ENCODE data around the gene C10orf95.

C10orf95 gene

GRCh38 chr10:102434394-102435132, 16.8 kb downstream of the C10orf95 start:
- DNase-seq (ENCODE audit: low spot score): no peak

- DNase-seq (ENCODE audit: low spot score): no peak
Observed at GRCh38 chr10:102433619-102434046, 17.7 kb downstream of the C10orf95 start.

GRCh38 chr10:102432162-102432950, 19.0 kb downstream of the C10orf95 start, which contains the start of gene CUEDC2:
CUEDC2 (minus strand) TSS chr10:102432574; CDS start chr10:102425188, 7,386 bp downstream.
- DNase-seq (ENCODE audit: low spot score): peak; percentile 94

GRCh38 chr10:102431452-102432124, 19.8 kb downstream of the C10orf95 start:
- peak; percentile 46 for DNase-seq (ENCODE audit: low spot score)

GRCh38 chr10:102429468-102429867, 21.9 kb downstream of the C10orf95 start:
- DNase-seq (ENCODE audit: low spot score): no peak

- no peak for DNase-seq (ENCODE audit: low spot score)
Observed at GRCh38 chr10:102426803-102427287, 24.5 kb downstream of the C10orf95 start.

GRCh38 chr10:102425444-102425843, 25.9 kb downstream of the C10orf95 start:
- DNase-seq (ENCODE audit: low spot score): no peak

GRCh38 chr10:102424916-102425315, 26.4 kb downstream of the C10orf95 start:
- no peak for DNase-seq (ENCODE audit: low spot score)

GRCh38 chr10:102424145-102424544, 27.2 kb downstream of the C10orf95 start:
- no peak for DNase-seq (ENCODE audit: low spot score)

GRCh38 chr10:102423372-102423968, 27.9 kb downstream of the C10orf95 start:
- DNase-seq (ENCODE audit: low spot score): no peak

- peak; percentile 88 for DNase-seq (ENCODE audit: low spot score)
Observed at GRCh38 chr10:102422545-102423129, 28.7 kb downstream of the C10orf95 start.

- no peak for DNase-seq (ENCODE audit: low spot score)
Observed at GRCh38 chr10:102421757-102422512, 29.4 kb downstream of the C10orf95 start.

GRCh38 chr10:102421507-102421756, 29.9 kb downstream of the C10orf95 start:
- no peak for DNase-seq (ENCODE audit: low spot score)

- peak; percentile 99 for DNase-seq (ENCODE audit: low spot score)
Observed at GRCh38 chr10:102420714-102421506, 30.4 kb downstream of the C10orf95 start, which contains the start of gene FBXL15. FBXL15 (plus strand) TSS chr10:102420836; CDS start chr10:102421130, 294 bp downstream.

GRCh38 chr10:102420181-102420713, 31.1 kb downstream of the C10orf95 start:
- DNase-seq (ENCODE audit: low spot score): no peak

- DNase-seq (ENCODE audit: low spot score): peak; percentile 82
Observed at GRCh38 chr10:102419269-102420180, 31.8 kb downstream of the C10orf95 start.

GRCh38 chr10:102418622-102419268, 32.6 kb downstream of the C10orf95 start, which contains the start of gene PSD:
PSD (minus strand) TSS chr10:102418785; CDS start chr10:102417038, 1,747 bp downstream.
- no peak for DNase-seq (ENCODE audit: low spot score)

GRCh38 chr10:102416695-102417094, 34.6 kb downstream of the C10orf95 start:
- no peak for DNase-seq (ENCODE audit: low spot score)
